NCI-H1048 (cell line): ENCODE data around the gene BICRAL.
"Not testable (repeated sequence)": the region's sequence is repeated elsewhere in the genome, so short reads cannot be mapped to it uniquely, and the experiment has no call there.

ENCODE experiments used
- DNase-seq: peaks from one replicate; lab custom pipeline; 2025; lab: John Stamatoyannopoulos, UW

BICRAL gene

DNA sequence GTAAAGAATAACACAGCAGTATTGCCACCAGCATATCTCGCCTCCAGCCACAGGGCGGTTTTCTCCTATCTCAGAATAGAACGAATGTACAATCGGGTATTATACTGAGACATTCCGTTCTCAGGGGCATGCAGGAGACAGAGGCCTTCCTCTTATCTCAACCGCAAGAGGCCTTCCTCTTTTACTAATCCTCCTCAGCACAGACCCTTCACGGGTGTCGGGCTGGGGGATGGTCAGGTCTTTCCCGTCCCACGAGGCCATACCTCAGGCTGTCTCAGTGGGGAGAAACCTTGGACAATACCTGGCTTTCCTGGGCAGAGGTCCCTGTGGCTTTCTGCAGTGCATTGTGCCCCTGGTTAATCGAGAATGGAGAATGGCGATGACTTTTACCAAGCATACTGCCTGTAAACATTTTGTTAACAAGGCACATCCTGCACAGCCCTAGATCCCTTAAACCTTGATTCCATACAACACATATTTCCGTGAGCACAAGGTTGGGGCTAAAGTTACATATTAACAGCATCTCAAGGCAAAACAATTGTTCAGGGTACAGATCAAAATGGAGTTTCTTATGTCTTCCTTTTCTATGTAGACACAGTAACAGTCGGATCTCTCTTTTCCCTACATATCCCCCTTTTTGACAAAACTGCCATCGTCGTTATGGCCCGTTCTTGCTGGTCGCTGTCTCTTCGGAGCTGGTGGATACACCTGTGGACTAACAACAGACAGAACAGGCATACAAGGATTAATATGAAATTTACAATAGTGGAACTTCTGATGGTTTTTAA is 112.4 kb downstream of the BICRAL start:
- not testable (repeated sequence) for DNase-seq

DNA sequence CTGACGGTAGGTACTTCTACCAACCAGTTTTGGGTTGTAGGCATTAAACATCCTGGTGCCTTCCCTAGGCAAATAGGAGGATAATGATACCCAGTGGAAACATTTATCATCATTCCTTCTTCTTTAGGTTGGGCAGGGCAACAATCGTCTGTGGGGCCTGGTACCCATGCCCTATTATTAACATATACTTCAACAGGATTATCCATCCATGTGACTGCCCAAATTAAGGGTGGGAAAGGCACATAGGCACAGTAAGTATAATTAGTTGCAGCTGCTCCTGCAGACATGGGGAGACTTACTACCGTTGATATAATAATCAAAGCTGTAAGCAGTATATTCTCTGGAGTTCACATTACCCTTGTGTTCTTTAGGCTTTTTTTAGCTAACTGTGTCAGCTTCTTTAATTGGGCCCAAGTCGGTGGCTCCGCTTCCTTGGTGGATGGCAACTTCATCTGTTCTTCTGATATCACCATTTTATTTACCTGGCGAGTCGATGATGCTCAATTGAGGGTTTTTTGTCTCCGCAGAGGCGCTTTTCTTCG is 114.4 kb downstream of the BICRAL start:
- DNase-seq = no peak

DNA sequence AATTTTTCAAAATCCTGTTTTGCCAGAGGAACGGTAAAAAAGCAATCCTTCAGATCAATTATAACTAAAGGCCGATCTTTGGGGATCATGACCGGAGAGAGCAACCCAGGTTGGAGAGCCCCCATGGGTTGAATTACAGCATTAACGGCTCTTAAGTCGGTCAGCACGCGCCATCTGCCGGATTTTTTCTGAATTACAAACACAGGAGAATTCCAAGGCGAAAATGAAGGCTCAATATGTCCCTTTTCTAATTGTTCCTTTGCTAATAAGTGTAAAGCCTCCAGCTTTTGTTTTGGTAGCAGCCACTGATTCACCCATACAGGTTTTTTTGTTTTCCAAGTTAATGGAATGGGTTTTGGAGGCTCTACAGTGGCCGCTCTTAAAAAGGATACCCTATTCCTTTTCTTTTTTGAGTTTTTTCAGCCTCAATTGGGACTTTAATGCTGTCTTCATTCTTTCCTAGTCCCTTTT is 117.1 kb downstream of the BICRAL start:
- DNase-seq = peak; percentile 26

DNA sequence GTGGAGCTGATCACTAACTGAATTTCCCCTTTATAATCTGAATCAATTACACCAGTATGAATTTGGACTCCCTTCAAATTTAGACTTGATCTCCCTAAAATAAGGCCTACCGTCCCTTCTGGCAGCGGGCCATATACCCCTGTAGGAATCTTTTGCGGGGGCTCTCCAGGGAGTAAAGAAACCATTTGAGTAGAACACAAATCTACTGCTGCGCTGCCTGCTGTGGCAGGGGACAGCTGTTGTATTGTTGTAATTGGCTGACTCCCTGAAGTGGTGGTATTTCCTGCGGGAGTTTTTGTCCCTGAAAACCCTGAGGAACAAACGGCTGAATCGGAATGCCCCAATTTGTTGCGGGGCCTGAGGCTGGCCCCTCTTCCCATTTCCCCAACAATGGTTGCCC is 118.0 kb downstream of the BICRAL start:
- DNase-seq = no peak

DNA sequence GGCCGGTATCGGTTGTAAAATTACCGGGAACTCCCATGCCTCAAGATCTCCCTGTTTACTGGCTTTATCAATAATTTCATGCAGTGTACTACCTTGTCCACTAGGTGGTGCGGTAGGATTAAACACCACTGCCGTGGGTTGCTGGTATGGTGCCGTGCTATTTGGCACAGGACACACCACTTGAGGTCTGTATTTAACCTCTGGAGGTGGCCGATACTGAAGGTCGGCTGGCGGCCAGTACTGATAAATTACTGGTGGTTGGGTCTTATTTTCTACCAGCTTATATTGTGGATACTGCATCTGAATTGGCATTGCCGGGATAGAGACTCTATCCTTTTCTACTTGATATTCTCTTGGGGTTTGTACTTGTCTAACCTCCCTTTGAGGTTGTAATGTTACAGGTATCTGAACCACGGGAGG is 119.7 kb downstream of the BICRAL start:
- DNase-seq = peak; percentile 58

DNA sequence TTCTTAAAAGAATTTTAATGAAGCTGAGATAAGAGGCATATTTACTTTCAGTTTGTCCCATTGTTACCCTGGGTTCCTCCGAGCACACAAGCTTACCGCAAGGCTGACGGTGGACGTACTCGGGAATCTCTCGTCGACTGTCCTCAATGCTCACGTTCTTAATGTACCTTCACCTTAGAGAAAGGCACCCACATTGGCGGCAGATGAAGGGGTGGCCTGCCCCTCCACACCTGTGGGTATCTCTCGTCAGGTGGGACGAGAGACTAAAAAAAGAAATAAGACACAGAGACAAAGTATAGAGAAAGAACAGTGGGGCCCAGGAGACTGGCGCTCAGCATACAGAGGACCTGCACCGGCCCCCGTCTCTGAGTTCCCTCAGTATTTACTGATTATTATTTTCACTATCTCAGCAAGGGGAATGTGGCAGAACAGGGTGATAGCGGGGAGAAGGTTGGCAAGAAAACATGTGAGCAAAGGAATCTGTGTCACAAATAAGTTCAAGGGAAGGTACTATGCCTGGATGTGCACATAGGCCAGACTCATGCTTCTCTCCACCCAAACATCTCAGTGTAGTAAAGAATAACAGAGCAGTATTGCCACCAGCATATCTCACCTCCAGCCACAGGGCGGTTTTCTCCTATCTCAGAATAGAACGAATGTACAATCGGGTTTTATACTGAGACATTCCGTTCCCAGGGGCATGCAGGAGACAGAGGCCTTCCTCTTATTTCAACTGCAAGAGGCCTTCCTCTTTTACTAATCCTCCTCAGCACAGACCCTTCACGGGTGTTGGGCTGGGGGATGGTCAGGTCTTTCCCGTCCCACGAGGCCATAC is 120.8 kb downstream of the BICRAL start:
- not testable (repeated sequence) for DNase-seq

DNA sequence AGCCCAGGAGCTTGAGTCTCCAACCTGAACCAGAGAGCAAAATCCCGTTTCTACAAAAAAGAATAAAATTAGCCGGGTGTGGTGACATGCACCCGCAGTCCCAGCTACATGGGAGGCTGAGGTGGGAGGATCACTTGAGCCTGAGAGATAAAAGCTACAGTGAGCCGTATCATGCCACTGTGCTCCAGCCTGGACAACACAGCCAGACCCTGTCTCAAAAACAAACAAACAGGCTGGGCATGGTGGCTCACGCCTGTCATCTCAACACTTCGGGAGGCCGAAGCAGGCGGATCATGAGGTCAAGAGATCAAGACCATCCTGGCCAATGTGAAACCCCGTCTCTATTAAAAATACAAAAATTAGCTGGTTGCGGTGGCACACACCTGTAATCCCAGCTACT is 122.6 kb downstream of the BICRAL start:
- DNase-seq = no peak

DNA sequence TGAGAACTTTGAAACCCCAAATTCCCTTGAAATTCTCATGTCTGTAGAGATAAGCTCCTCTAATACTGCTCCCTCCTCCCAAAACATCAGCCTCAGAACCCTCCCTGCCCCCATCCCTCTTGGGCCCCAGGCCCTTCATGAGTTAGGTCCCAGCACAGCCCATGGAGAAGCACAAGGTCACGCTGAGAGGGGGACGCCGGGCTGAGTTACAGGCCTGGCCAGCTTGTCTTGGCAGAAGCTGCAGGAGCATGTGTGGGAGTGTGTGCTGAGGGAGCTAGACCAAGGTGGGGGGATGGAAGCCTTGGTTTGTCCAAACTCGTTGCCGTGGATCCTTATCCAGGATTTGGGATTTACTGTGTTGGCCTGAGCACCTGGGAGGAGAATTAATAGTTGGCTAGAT is 125.5 kb downstream of the BICRAL start:
- no peak for DNase-seq

DNA sequence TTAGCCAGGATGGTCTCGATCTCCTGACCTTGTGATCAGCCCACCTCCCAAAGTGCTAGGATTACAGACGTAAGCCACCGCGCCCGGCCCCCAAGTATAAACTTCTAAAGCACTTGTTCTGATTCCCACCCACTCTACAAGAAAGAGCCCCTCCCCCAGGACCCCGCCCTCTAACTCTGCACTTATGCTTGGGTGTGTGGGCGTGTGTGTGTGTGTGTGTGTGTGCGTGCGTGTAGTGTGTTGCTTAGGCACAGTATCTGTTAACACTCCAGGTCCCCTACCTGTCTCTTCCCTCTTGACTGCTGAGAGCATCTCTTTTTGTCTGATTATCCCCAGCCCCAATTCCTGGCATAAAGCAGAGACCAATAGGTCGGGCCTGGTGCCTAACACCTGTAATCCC is 128.0 kb downstream of the BICRAL start:
- no peak for DNase-seq

DNA sequence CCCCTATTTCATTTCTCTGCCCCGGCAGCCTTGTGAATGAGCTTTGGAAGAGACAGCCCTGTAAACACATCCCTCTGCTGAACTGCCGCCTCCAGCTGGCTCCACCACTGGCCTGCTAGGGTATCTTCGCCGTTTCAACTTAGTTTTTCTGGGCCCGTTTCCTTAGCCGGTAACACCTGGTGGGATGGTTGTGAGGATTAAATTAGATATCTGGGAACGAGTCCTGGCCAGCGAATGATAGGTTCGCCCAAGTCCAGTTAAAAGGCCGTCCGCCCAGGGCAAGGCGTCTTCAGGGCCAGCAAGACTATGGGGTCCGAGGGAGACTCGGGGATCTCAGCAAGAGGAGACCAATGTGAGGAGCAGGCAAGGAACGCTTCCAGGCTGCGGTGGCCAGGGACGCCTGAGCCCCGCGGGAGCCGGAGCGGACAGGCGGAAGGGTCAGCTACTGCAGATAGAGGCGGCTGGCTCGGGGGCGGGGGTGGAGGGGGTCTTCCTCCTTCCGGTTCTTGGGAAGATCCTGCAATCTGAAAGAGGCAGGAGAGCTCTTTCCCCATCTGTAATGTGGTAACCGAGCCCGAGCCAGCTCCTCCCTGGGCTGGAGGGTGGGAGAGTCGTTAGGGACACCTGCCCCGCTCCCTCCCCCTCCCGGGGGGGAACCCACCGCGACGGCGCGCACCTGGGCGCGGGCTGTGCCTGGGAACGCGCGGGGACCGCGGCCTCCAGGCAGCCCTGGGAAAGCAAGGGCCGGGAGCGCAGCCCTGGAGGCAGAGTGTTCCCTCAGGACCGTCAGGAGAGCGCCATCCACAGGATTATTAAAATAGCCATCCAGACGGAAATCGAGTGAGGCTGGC is 129.5 kb downstream of the BICRAL start:
- DNase-seq = no peak

DNA sequence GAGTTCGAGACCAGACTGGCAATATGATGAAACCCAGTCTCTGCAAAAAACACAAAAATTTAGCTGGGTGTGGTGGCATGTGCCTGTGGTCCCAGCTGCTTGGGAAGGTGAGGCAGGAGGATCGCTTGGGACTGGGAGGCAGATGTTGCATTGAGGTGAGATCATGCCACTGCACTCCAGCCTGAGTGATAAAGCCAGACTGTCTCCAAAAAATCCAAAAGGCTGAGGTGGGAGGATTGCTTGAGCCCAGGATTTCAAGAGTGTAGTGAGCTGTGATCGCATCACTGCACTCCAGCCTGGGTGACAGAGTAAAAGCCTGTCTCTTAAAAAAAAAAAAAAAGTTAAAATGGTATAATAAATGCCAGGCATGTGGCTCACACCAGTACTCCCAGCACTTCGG is 132.7 kb downstream of the BICRAL start:
- no peak for DNase-seq

DNA sequence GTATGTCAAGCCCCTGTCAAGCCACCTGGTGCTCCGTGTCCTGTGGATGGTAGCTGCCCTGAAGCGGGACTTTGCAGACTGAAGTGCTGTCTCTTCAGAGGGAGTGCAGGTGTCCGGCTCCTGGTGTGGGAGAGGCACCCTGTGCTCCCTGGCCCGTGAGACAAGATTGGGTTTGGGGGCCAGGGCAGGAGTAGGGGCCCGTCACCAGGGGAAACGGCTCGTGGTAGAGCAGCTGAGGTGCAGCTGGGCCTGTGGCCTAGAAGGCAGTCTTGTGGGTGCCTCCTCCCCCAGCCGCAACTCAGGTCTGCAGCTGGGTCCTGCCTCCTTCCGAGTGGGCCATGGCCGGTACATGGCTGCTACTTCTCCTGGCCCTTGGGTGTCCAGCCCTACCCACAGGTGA is 133.9 kb downstream of the BICRAL start, which contains the start of gene PTCRA:
PTCRA (plus strand) TSS at position 322 of the 400 bp plus-strand sequence; CDS start at position 339, 17 bp downstream.
- DNase-seq = no peak

DNA sequence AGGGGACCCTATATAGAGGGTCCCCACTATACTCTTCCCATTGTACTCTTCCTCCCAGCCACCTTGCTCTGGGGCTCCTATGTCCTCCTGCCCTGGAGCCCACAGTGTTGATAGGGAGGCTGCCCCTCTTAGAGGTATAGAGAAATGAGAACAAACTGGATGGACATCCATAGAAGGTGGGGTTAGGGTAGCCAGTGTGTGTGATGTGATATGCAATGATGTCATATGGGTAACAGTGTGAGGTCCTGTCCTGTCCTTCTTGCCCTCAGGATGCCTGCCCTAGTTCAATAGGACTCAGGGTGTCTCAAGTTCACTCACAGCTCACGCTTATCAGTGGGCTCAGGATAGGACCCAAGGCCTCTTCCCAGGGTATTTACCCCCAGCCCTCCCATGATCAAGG is 134.4 kb downstream of the BICRAL start:
- DNase-seq = no peak
